Adrenal gland (tissue), 12 donors: ENCODE measurements around the gene JADE3. TPM values are rescaled to one million over a fixed set of nuclear protein-coding genes. Genes with fewer than 3 reads are reported as not detected.
A peak's percentile ranks its signal among the peaks of the same experiment; 100 is the strongest.

Experiments
- DNase-seq, 7 donors: peaks; one replicate each; pipeline ENCODE4 v3.0.0-alpha.2; 2019 to 2020
- H3K27ac ChIP-seq, 5 donors: fragments of 200-600 bp; sonication (generic) in 4 of 5; 1 replicate in 3 of 5; 2 replicates in 2 of 5; pipeline versions ENCODE4 v1.5.1 to v1.8.0; 2016 to 2020; ENCODE audit warnings: mild to moderate bottlenecking in 1 of 5
- H3K27me3 ChIP-seq: fragments of 200-600 bp; 2 replicates; pipeline ENCODE4 v1.8.0; 2021
- H3K36me3 ChIP-seq, 2 donors: fragments of 200-600 bp; replicated peaks in 1 of 2; 1 replicate in 1 of 2; 2 replicates in 1 of 2; pipeline versions ENCODE4 v1.5.1 to v1.8.0; 2018 to 2022
- H3K4me1 ChIP-seq, 2 donors: fragments of 200-600 bp; replicated peaks in 1 of 2; 1 replicate in 1 of 2; 2 replicates in 1 of 2; pipeline versions ENCODE4 v1.5.1 to v1.8.0; 2018 to 2021
- H3K4me3 ChIP-seq, 4 donors: fragments of 200-600 bp; sonication (generic) in 3 of 4; one replicate each; pipeline ENCODE4 v1.5.1; 2016 to 2018
- H3K9me3 ChIP-seq, 3 donors: fragments of 200-600 bp; sonication (generic) in 1 of 3; replicated peaks in 1 of 3; 1 replicate in 2 of 3; 2 replicates in 1 of 3; pipeline versions ENCODE4 v1.5.1 to v1.8.0; 2016 to 2021
- POLR2A ChIP-seq, 2 donors: fragments of 450-650 bp; IDR thresholded peaks; one replicate each; pipeline ENCODE4 v1.6.1; 2017; ENCODE audit warnings: antibody characterized with exemption in 2 of 2, mild to moderate bottlenecking in 2 of 2, moderate library complexity in 1 of 2
- WGBS, 4 donors: extraction: QIAGEN DNeasy Blood & Tissue Kit in 2 of 4; methylation state at CpG; one replicate each; pipeline versions ENCODE4 v1.1.5 to v1.1.7; 2013 to 2017; 5-methylcytosine and 5-hydroxymethylcytosine counted together
- intact Hi-C, 2 donors: fragments of 100-400 bp; cut with DNase I; formaldehyde crosslinking; loops; one replicate each; pipeline versions ENCODE4 v1.14.1 to v1.15.0; 2022 to 2023
- polyA plus RNA-seq, 3 donors: library from polyadenylated mRNA; stranded (reverse); fragments of 200-250 nt in 2 of 3; fragments of 350-450 nt in 1 of 3; fragmentation: Illumina TruSeq in 1 of 3; extraction: RNeasy Lipid Tissue Mini Kit (QIAGEN cat#74804) in 1 of 3; gene quantifications; one replicate each; pipeline ENCODE4 v1.2.3, GENCODE V29; 2013 to 2014
- total RNA-seq, 9 donors: library from RNA; depleted of rRNA in 4 of 9; stranded (reverse); fragments of >200 nt in 4 of 9; fragments of 120-200 nt in 1 of 9; fragmentation: NEBNext Ultra II Directional in 1 of 9; extraction: Animal tissue kit (Norgen Biotek cat#: 25700) in 1 of 9; gene quantifications; one replicate each; pipeline versions ENCODE4 v1.1.0 to v1.2.4, GENCODE V29; 2013 to 2023
- TF ChIP-seq, protein P1 (sequence below), 6 experiments: fragments of 450-650 bp in 4 of 6; fragments of 200-600 bp in 2 of 6; sonication (generic) in 1 of 6; IDR thresholded peaks; 1 replicate in 5 of 6; 2 replicates in 1 of 6; pipeline versions ENCODE4 v1.5.1 to v1.8.0; 2016 to 2021; ENCODE audit warnings: antibody characterized with exemption in 6 of 6, mild to moderate bottlenecking in 2 of 6, moderate library complexity in 1 of 6
- donor health status: healthy with polysubstance abuse.
- donor health status: Bipolar disorder and iron deficiency.
- donor health status: DM: yes; HTN: yes; CAD: no.
- donor health status: DM: no; HTN: no; CAD: no.
- donor health status: DM: no; HTN: no; CAD: no.
- donor health status: DM: yes; HTN: yes; CAD: no.

Gene JADE3
- total and polyA plus RNA-seq, 12 donors = 2.8 to 39.5 (median 19.0) TPM

DNA sequence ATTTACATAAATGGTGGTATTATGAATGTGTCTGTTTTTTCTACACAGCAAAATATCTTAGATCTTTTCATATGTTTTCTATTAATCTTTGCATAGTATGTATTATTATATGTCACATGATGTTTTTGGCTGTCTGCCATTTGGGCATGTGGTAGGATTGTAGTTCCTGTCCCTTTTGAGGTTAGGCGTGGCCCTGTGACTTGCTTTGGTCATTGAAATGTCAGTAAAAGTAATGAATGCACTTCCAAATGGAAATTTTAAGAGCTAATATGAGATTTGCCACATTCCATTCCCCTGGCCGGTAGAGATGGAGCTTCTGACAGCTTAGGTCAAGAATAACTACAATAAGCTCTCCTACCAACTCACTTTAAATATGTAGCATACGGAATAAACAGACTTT lies 45.1 kb downstream of the JADE3 start:
- H3K4me3 ChIP-seq = no peak overlapping the region
- intact Hi-C loops = no loop called here
- no peaks in the 10 kb centered on the region for H3K9me3 ChIP-seq
- WGBS, 4 donors = 62 to 70% (median 69%) methylated on average over 2 to 3 of the region's 3 CpGs
- peaks cover 7% of the 10 kb centered on the region for H3K27me3 ChIP-seq
- no peak overlapping the region for H3K27ac ChIP-seq
- no peaks in the 10 kb centered on the region for H3K36me3 ChIP-seq
- no peak for TF ChIP-seq POLR2A (IDR thresholded peaks at IDR 0.05)
- TF ChIP-seq, protein P1, sequence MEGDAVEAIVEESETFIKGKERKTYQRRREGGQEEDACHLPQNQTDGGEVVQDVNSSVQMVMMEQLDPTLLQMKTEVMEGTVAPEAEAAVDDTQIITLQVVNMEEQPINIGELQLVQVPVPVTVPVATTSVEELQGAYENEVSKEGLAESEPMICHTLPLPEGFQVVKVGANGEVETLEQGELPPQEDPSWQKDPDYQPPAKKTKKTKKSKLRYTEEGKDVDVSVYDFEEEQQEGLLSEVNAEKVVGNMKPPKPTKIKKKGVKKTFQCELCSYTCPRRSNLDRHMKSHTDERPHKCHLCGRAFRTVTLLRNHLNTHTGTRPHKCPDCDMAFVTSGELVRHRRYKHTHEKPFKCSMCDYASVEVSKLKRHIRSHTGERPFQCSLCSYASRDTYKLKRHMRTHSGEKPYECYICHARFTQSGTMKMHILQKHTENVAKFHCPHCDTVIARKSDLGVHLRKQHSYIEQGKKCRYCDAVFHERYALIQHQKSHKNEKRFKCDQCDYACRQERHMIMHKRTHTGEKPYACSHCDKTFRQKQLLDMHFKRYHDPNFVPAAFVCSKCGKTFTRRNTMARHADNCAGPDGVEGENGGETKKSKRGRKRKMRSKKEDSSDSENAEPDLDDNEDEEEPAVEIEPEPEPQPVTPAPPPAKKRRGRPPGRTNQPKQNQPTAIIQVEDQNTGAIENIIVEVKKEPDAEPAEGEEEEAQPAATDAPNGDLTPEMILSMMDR (IDR thresholded peaks at IDR 0.05) = no peak
- H3K4me1 ChIP-seq = peaks cover 0 to 29% of the 10 kb centered on the region in 2 donors
- DNase-seq = peak in 4 of 7 donors; percentile 28 to 53 (median 36)

DNA sequence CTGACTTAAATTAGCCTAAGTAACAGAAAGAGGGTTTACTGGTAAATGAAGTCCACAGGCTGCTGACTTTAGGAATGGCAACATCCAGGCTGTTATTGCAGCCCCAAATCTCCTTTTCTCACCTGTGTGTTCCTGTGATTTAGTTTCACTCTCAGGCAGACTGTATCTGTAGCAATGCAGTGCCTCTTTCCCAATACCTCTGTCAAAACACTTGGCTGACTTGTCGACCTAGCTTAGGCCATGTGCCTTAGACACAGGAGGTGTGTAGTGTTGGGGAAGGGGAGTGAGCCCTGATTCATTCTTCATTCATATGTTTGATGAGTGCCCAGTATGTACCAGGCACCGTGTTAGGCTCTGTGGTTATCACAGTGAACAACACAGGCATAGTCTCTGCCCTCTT lies 46.9 kb downstream of the JADE3 start:
- Histone ChIP-seq H3K9me3 (no peaks in the 10 kb centered on the region), H3K27ac (peak overlapping the region in 1 of 5 donors; percentile 8), H3K27me3 (peaks cover 7% of the 10 kb centered on the region), H3K4me1 (peaks cover 0 to 17% of the 10 kb centered on the region in 2 donors), H3K36me3 (no peaks in the 10 kb centered on the region), H3K4me3 (no peak overlapping the region)
- peak in 3 of 7 donors; percentile 28 to 52 (median 35) for DNase-seq
- 38 to 55% (median 51%) methylated on average over 2 of the region's 2 CpGs; no CpG with 5 or more reads in 1 of the 4 donors for WGBS, 4 donors
- intact Hi-C loops = no loop called here
- TF ChIP-seq, protein P1 (IDR thresholded peaks at IDR 0.05) = no peak
- TF ChIP-seq POLR2A (IDR thresholded peaks at IDR 0.05) = no peak

DNA sequence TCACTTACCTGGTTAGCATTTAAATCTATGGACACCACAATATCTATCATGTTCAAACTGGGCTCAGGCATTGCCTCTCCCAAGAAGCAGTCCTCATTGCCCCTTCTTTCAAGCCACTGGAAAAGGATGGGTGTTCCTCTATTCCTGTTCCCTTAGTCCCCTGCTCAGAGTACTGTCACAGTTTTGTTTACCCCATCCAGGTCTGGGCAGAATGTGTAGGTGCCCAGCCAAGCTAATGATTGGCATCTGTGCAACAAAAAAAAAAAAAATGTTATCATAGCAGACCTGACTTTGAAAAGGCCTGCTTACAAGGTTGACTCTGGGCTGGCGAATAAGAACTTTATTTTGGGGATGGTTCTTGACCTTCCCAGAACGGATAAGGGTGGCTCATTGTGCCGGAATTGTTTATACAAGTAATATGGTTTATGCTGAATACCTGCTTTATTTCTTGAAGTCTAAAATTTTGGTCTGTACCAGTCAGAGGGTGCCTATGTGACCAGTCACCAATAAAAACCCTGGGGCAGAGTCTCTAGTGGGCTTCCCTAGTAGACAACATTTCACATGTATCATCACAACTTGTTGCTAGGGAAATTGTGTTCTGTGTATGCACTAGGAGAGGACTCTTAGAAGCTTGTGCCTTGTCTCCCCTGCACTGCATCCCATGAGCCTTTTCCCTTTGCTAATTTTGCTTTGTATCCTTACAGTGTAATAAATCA lies 47.9 kb downstream of the JADE3 start:
- peaks cover 0 to 12% of the 10 kb centered on the region in 2 donors for H3K4me1 ChIP-seq
- DNase-seq = no peak
- intact Hi-C loops = no loop called here
- H3K36me3 ChIP-seq = no peaks in the 10 kb centered on the region
- WGBS, 4 donors = 40 to 65% (median 47%) methylated on average over 3 of the region's 3 CpGs
- no peaks in the 10 kb centered on the region for H3K9me3 ChIP-seq
- H3K27ac ChIP-seq = peak overlapping the region in 1 of 5 donors; percentile 8
- no peak overlapping the region for H3K4me3 ChIP-seq
- peaks cover 7% of the 10 kb centered on the region for H3K27me3 ChIP-seq
- TF ChIP-seq, protein P1 (IDR thresholded peaks at IDR 0.05) = no peak
- TF ChIP-seq POLR2A (IDR thresholded peaks at IDR 0.05) = no peak

DNA sequence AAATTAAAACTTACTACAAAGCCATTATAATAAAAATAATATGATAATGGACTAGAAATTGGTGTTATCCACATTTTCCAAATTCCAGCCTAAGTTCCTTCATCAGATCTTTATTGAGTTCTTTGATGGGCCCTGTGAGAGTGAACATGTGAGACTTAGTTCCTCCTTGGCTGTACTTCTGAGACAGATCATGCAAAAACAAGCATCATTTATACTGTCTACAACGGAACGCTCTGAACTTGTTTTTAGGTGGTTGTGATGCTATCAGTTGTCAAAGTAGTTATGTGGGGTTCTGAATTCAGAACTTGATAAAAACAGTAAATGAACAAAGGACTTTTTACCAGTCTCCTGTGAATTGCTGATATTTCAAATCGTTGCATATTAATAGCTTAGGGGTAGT lies 48.9 kb downstream of the JADE3 start:
- Histone ChIP-seq H3K27ac (no peak overlapping the region), H3K9me3 (no peaks in the 10 kb centered on the region), H3K27me3 (peaks cover 7% of the 10 kb centered on the region), H3K4me3 (no peak overlapping the region), H3K4me1 (peaks cover 0 to 11% of the 10 kb centered on the region in 2 donors), H3K36me3 (no peaks in the 10 kb centered on the region)
- WGBS, 4 donors = 10 to 62% (median 45%) methylated on average over 3 of the region's 3 CpGs
- TF ChIP-seq, protein P1 (IDR thresholded peaks at IDR 0.05) = no peak
- TF ChIP-seq POLR2A (IDR thresholded peaks at IDR 0.05) = no peak
- no peak for DNase-seq
- intact Hi-C loops = no loop called here
